NT2/D1 (cell line): ENCODE data around the gene MAP3K3.

Experiments used
- SUZ12 ChIP-seq: IDR thresholded peaks from 2 replicates; pipeline ENCODE4 v1.6.1; 2011; ENCODE audit not compliant: insufficient read length, insufficient read depth; ENCODE audit errors: extremely low read depth
- YY1 ChIP-seq: IDR thresholded peaks from 2 replicates; pipeline ENCODE4 v1.6.1; 2011; ENCODE audit not compliant: insufficient read length, insufficient read depth

- no peak for TF ChIP-seq SUZ12
- no peak for TF ChIP-seq YY1
Measured at GRCh38 chr17:63741408-63742173, 119.4 kb downstream of the MAP3K3 start, which contains the start of gene STRADA.
